IMR-90 (cell line): Measurements from ENCODE around the gene GMPPA. TPM values are rescaled to one million over a fixed set of nuclear protein-coding genes. Genes with fewer than 3 reads are reported as not detected.

Experiments
- ATAC-seq: fragments of 200-7000 bp; cut with Tn5 transposase; 2 replicates; pipeline ENCODE4 v1.9.1; 2020; ENCODE audit warnings: low read depth, mild to moderate bottlenecking, moderate library complexity
- BruUV-seq: library from RNA; stranded (reverse); fragments of 400-500 nt; replicated peaks from 2 replicates; lab custom pipeline; 2021; lab: Mats Ljungman, UMichigan
- CTCF ChIA-PET: fragments of 300-600 bp; formaldehyde crosslinking; extraction: SDS; loops from one replicate; lab custom pipeline; 2021; ENCODE audit warnings: antibody characterized with exemption; lab: Yijun Ruan, JAX
- POLR2A ChIA-PET: fragments of 300-600 bp; sonication (Branson Sonifier 250); formaldehyde crosslinking; loops from one replicate; lab custom pipeline; 2022; ENCODE audit warnings: antibody characterized with exemption; ENCODE audit not compliant: unreplicated experiment; lab: Charles Lee
- DNase-seq: peaks from one replicate; pipeline ENCODE4 v3.0.0; 2013
- H2AFZ ChIP-seq: replicated peaks from 2 replicates; pipeline ENCODE3; 2013; ENCODE audit warnings: low read length, mild to moderate bottlenecking; ENCODE audit not compliant: poor library complexity
- H2AK5ac ChIP-seq: 2 replicates; pipeline ENCODE4 v1.6.1; 2013; ENCODE audit warnings: low read depth, low read length, inconsistent platforms
- H2AK9ac ChIP-seq: replicated peaks from 2 replicates; pipeline ENCODE3; 2013; ENCODE audit warnings: mild to moderate bottlenecking, low read depth, low read length, moderate library complexity; ENCODE audit not compliant: poor library complexity
- H2BK120ac ChIP-seq: 2 replicates; pipeline ENCODE4 v1.6.1; 2013; ENCODE audit warnings: low read depth, low read length, inconsistent platforms
- H2BK15ac ChIP-seq: 3 replicates; pipeline ENCODE4 v1.6.1; 2013; ENCODE audit warnings: low read depth, low read length, inconsistent platforms
- H2BK20ac ChIP-seq: 2 replicates; pipeline ENCODE4 v1.6.1; 2013; ENCODE audit warnings: low read depth, mild to moderate bottlenecking, inconsistent platforms, low read length, moderate library complexity
- H2BK5ac ChIP-seq: 2 replicates; pipeline ENCODE4 v1.6.1; 2013; ENCODE audit warnings: mild to moderate bottlenecking, low read depth, low read length, inconsistent platforms; ENCODE audit not compliant: poor library complexity, severe bottlenecking
- H3K14ac ChIP-seq: replicated peaks from 2 replicates; pipeline ENCODE4 v1.6.1; 2013; ENCODE audit warnings: low read depth, low read length, inconsistent platforms
- H3K18ac ChIP-seq: 2 replicates; pipeline ENCODE4 v1.6.1; 2013; ENCODE audit warnings: low read depth, low read length, control low read depth
- H3K23ac ChIP-seq: 2 replicates; pipeline ENCODE4 v1.6.1; 2013; ENCODE audit warnings: low read depth, low read length, inconsistent platforms
- H3K27ac ChIP-seq: 2 replicates; pipeline ENCODE4 v1.5.1; 2013; ENCODE audit warnings: mild to moderate bottlenecking, control low read depth, low read length; ENCODE audit not compliant: insufficient read depth
- H3K27me3 ChIP-seq: 2 replicates; pipeline ENCODE4 v1.6.1; 2013; ENCODE audit warnings: low read length; ENCODE audit not compliant: control insufficient read depth, insufficient read depth
- H3K36me3 ChIP-seq: 2 replicates; pipeline ENCODE4 v1.6.1; 2013; ENCODE audit warnings: low read length, mixed read lengths; ENCODE audit not compliant: control insufficient read depth, insufficient read depth
- H3K4ac ChIP-seq: 2 replicates; pipeline ENCODE4 v1.6.1; 2013; ENCODE audit warnings: low read depth, low read length, inconsistent platforms
- H3K4me1 ChIP-seq: 2 replicates; pipeline ENCODE4 v1.6.1; 2013; ENCODE audit warnings: low read length, mixed read lengths; ENCODE audit not compliant: control insufficient read depth, insufficient read depth
- H3K4me2 ChIP-seq: 2 replicates; pipeline ENCODE4 v1.6.1; 2013; ENCODE audit warnings: low read depth, mild to moderate bottlenecking, control low read depth, low read length, moderate library complexity
- H3K4me3 ChIP-seq: 2 replicates; pipeline ENCODE4 v1.5.1; 2013; ENCODE audit warnings: low read depth, mild to moderate bottlenecking, control low read depth, low read length, moderate library complexity; ENCODE audit not compliant: insufficient read depth
- H3K56ac ChIP-seq: 2 replicates; pipeline ENCODE4 v1.6.1; 2013; ENCODE audit warnings: low read length, inconsistent platforms; ENCODE audit not compliant: insufficient read depth; ENCODE audit errors: extremely low read depth
- H3K79me1 ChIP-seq, 2 experiments: 2 replicates each; pipeline ENCODE4 v1.6.1; 2013; ENCODE audit warnings: low read length in 2 of 2, inconsistent platforms in 1 of 2, low read depth in 1 of 2
- H3K9ac ChIP-seq: 2 replicates; pipeline ENCODE4 v1.6.1; 2013; ENCODE audit warnings: low read depth, low read length, control low read depth
- H3K9me1 ChIP-seq: 2 replicates; pipeline ENCODE4 v1.6.1; 2013; ENCODE audit warnings: low read length, inconsistent platforms; ENCODE audit not compliant: insufficient read depth
- H3K9me3 ChIP-seq: 2 replicates; pipeline ENCODE4 v1.6.1; 2013; ENCODE audit warnings: low read length; ENCODE audit not compliant: control insufficient read depth, insufficient read depth
- H4K20me1 ChIP-seq: 2 replicates; pipeline ENCODE4 v1.6.1; 2013; ENCODE audit warnings: low read length, inconsistent platforms; ENCODE audit not compliant: insufficient read depth
- H4K5ac ChIP-seq: 2 replicates; pipeline ENCODE4 v1.6.1; 2013; ENCODE audit warnings: mild to moderate bottlenecking, low read depth, low read length, control low read depth
- H4K8ac ChIP-seq, 2 experiments: 2 replicates each; pipeline ENCODE4 v1.6.1; 2013; ENCODE audit warnings: low read depth in 2 of 2, low read length in 2 of 2, control low read depth in 1 of 2, inconsistent platforms in 1 of 2
- H4K91ac ChIP-seq: 2 replicates; pipeline ENCODE4 v1.6.1; 2013; ENCODE audit warnings: low read depth, low read length, inconsistent platforms; ENCODE audit not compliant: insufficient read depth
- BHLHE40 ChIP-seq: fragments of 150-350 bp; IDR thresholded peaks from 2 replicates; pipeline ENCODE4 v1.6.1; 2016; ENCODE audit warnings: mild to moderate bottlenecking, low read depth, low read length
- CHD1 ChIP-seq: IDR thresholded peaks from 2 replicates; pipeline ENCODE4 v1.6.1; 2012; ENCODE audit warnings: low read depth, low read length, improper control_type of control experiment
- CTCF ChIP-seq: conservative IDR thresholded peaks from 2 replicates; pipeline ENCODE4 v1.5.1; 2012; ENCODE audit warnings: mild to moderate bottlenecking, low read depth, low read length, improper control_type of control experiment
- ELK1 ChIP-seq: fragments of 150-350 bp; IDR thresholded peaks from 2 replicates; pipeline ENCODE4 v1.6.1; 2016; ENCODE audit warnings: low read depth, mild to moderate bottlenecking, low read length, moderate library complexity, borderline replicate concordance
- FOS ChIP-seq: fragments of 150-350 bp; IDR thresholded peaks from 2 replicates; pipeline ENCODE4 v1.6.1; 2016; ENCODE audit warnings: low read depth, low read length
- MAFK ChIP-seq: IDR thresholded peaks from 2 replicates; pipeline ENCODE4 v1.6.1; 2012; ENCODE audit warnings: low read depth, low read length, improper control_type of control experiment
- MAZ ChIP-seq: IDR thresholded peaks from 2 replicates; pipeline ENCODE4 v1.6.1; 2012; ENCODE audit warnings: low read depth, mild to moderate bottlenecking, low read length, improper control_type of control experiment, moderate library complexity, borderline replicate concordance
- MXI1 ChIP-seq: IDR thresholded peaks from 2 replicates; pipeline ENCODE4 v1.6.1; 2012; ENCODE audit warnings: low read depth, mild to moderate bottlenecking, low read length, moderate library complexity, borderline replicate concordance
- NFE2L2 ChIP-seq: fragments of 150-350 bp; IDR thresholded peaks from 2 replicates; pipeline ENCODE4 v1.6.1; 2016; ENCODE audit warnings: low read depth, mild to moderate bottlenecking, low read length
- POLR2A ChIP-seq: IDR thresholded peaks from 2 replicates; pipeline ENCODE4 v1.6.1; 2012; ENCODE audit warnings: mild to moderate bottlenecking, low read depth, low read length
- RAD21 ChIP-seq: IDR thresholded peaks from 2 replicates; pipeline ENCODE4 v1.6.1; 2012; ENCODE audit warnings: low read length, improper control_type of control experiment
- RFX5 ChIP-seq: IDR thresholded peaks from 2 replicates; pipeline ENCODE4 v1.8.0; 2012; ENCODE audit warnings: low read depth, mild to moderate bottlenecking, low read length, moderate library complexity
- WGBS, 2 experiments: methylation state at CpG; one replicate each; pipeline versions ENCODE4 v1.1.5 to v1.1.7; 2013; ENCODE audit warnings: missing lambda C conversion rate in 2 of 2; ENCODE audit not compliant: insufficient read length in 1 of 2; ENCODE audit errors: extremely low coverage in 2 of 2; 5-methylcytosine and 5-hydroxymethylcytosine counted together
- dilution Hi-C: fragments of 300-500 bp; cut with HindIII; formaldehyde crosslinking; loops from one replicate; pipeline ENCODE4 v1.14.3; 2018; ENCODE audit warnings: low sequenced_read_pairs; ENCODE audit not compliant: unreplicated experiment
- in situ Hi-C: fragments of 300-500 bp; cut with MboI; formaldehyde crosslinking; loops from 3 replicates; pipeline ENCODE4 v1.14.3; 2019; ENCODE audit warnings: low sequenced_read_pairs, inconsistent platforms, mixed read lengths
- intact Hi-C: fragments of 100-400 bp; cut with micrococcal nuclease; formaldehyde crosslinking; loops from 2 replicates; pipeline ENCODE4 v1.10.0; 2022
- polyA plus RNA-seq, 3 experiments: library from polyadenylated mRNA; depleted of rRNA; stranded (reverse); fragments of >200 nt; gene quantifications; 2 replicates each; pipeline ENCODE4 v1.2.3, GENCODE V29; 2012; ENCODE audit warnings: low replicate concordance in 1 of 3
- total RNA-seq: library from RNA; depleted of rRNA; stranded (reverse); fragments of >200 nt; gene quantifications from 2 replicates; pipeline ENCODE4 v1.2.3, GENCODE V29; 2012
- TF ChIP-seq, protein P1 (sequence below): fragments of 150-350 bp; IDR thresholded peaks from 2 replicates; pipeline ENCODE4 v1.6.1; 2017; ENCODE audit warnings: mild to moderate bottlenecking, antibody characterized with exemption, low read length, low read depth

Gene GMPPA
- total and polyA plus RNA-seq, 2 of the 4 experiments (the other 2 are of a cell fraction): 103 to 134 TPM

DNA sequence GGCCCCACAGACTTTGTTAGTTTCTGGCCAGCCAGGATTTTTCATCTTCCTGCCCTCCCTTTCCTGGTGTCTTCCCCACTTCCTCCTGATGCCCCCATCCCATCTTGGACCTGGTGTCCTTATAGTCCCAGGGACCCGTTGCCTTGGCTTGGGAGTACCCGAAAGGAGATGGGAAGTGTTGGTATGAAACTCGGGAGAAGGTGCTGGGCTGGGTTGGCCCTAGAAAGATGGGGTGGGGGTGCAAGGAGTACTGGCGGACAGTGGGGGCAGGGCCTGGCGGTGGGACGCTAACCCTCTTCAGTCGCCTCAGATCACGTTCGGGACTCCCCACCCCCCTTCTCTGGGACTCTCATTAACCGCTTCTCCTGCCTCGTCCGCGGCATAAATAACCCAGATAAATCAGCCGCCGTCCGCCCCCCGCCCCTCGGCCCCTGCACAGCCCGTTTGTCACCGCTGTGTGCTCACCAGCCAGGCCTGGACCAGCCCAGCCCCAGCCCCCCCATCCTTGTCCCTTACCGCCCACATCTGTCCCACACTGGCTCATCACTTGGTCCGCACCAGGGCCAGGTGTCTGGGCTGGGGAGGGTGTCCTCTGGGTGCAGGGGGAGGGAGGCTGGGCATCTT is 11.9 kb downstream of the GMPPA start:
- H2AFZ ChIP-seq: peak overlapping the region; percentile 75
- no peak overlapping the region for H2BK5ac ChIP-seq
- no peak overlapping the region for H2BK120ac ChIP-seq
- H4K5ac ChIP-seq: no peak overlapping the region
- H3K23ac ChIP-seq: no peak overlapping the region
- no peak overlapping the region for H4K8ac ChIP-seq
- H3K9me3 ChIP-seq: no peaks in the 10 kb centered on the region
- H2AK9ac ChIP-seq: no peak overlapping the region
- H3K56ac ChIP-seq: no peak overlapping the region
- no peak overlapping the region for H3K4me3 ChIP-seq
- H3K27ac ChIP-seq: no peak overlapping the region
- ChIA-PET POLR2A (interaction anchor here (0.8 kb wide), 1 partner anchor 12 kb away, joined by 4 read pairs; the partner anchor contains the start of gene GMPPA), CTCF (interaction anchor here (0.9 to 2.0 kb wide), 7 partner anchors 8 to 21 kb away, joined by 3 to 28 read pairs (median 7); partner anchors contain the start of gene GMPPA)
- H3K4ac ChIP-seq: no peak overlapping the region
- in situ Hi-C loops: no loop called here
- dilution Hi-C loops: no loop called here
- no peak overlapping the region for H2BK20ac ChIP-seq
- H3K4me1 ChIP-seq: peaks cover 8% of the 10 kb centered on the region; the same call in 1 of the 2 replicates
- peak overlapping the region; percentile 75; the same call in 1 of the 2 replicates for H3K4me2 ChIP-seq
- no peak for TF ChIP-seq CTCF
- TF ChIP-seq POLR2A: no peak
- no peak for TF ChIP-seq MXI1
- TF ChIP-seq FOS: no peak
- no peak for TF ChIP-seq MAFK
- TF ChIP-seq ELK1: no peak
- no peak for TF ChIP-seq NFE2L2
- no peak for TF ChIP-seq RAD21
- no peak for TF ChIP-seq BHLHE40
- no peak for TF ChIP-seq RFX5
- no peak for TF ChIP-seq MAZ
- TF ChIP-seq, protein P1, sequence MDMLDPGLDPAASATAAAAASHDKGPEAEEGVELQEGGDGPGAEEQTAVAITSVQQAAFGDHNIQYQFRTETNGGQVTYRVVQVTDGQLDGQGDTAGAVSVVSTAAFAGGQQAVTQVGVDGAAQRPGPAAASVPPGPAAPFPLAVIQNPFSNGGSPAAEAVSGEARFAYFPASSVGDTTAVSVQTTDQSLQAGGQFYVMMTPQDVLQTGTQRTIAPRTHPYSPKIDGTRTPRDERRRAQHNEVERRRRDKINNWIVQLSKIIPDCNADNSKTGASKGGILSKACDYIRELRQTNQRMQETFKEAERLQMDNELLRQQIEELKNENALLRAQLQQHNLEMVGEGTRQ: no peak
- no peak for TF ChIP-seq CHD1
- BruUV-seq: no TSS peak
- H3K9me1 ChIP-seq: no peaks in the 10 kb centered on the region
- H4K91ac ChIP-seq: no peak overlapping the region
- H2BK15ac ChIP-seq: no peak overlapping the region
- no peaks in the 10 kb centered on the region for H3K79me1 ChIP-seq
- no peak overlapping the region for H2AK5ac ChIP-seq
- H3K18ac ChIP-seq: no peak overlapping the region
- no peak overlapping the region for H3K14ac ChIP-seq
- H3K36me3 ChIP-seq: peaks cover 15% of the 10 kb centered on the region
- ATAC-seq (no peak), DNase-seq (no peak)
- H4K20me1 ChIP-seq: no peaks in the 10 kb centered on the region
- 23% methylated on average over 4 of the region's 22 CpGs; no CpG with 5 or more reads in 1 of the 2 experiments for WGBS, 2 experiments
- peak overlapping the region; percentile 25; the same call in 1 of the 2 replicates for H3K9ac ChIP-seq
- H3K27me3 ChIP-seq: peaks cover 53% of the 10 kb centered on the region
- intact Hi-C loops: no loop called here
